Measurements from ENCODE around the gene TCF3. TPM values are rescaled to one million over a fixed set of nuclear protein-coding genes. Genes with fewer than 3 reads are reported as not detected.

The TCF3 gene
- total RNA-seq, 4 donors from 2014 or later, result 23.4 to 299 (median 37.3) TPM

- WGBS, 2 donors, result 81 to 85% methylated on average over 4 of the region's 4 CpGs
These were observed 82.4 kb downstream of the TCF3 start for GRCh38 chr19:1569997-1570396.

GRCh38 chr19:1568320-1569019 lies 83.9 kb downstream of the TCF3 start, which contains the start of gene MEX3D:
Gene MEX3D (minus strand): TSS chr19:1568325. CDS start chr19:1568058, 267 bp downstream.
- DNase-seq (ENCODE audit: low spot score in 2 of 2), result peak; percentile 57 to 59
- peak within 1 kb of the TSS; percentile 73 to 96 (median 88) for H3K27ac ChIP-seq
- no peaks in the 10 kb centered on the region for H3K27me3 ChIP-seq
- no peaks in the 10 kb centered on the region for H3K9me3 ChIP-seq
- TF ChIP-seq CTCF (IDR thresholded peaks at IDR 0.05) (no peak), POLR2A (IDR thresholded peaks at IDR 0.05) (peak in 1 of 2 donors; percentile 21)
- H3K4me3 ChIP-seq, result peak within 1 kb of the TSS; percentile 40 to 94 (median 54)
- H3K4me1 ChIP-seq, result peaks cover 0 to 22% (median 18%) of the 10 kb centered on the region in 4 donors
- no peaks in the 10 kb centered on the region for H3K36me3 ChIP-seq
- WGBS, 2 donors, result 17 to 39% methylated on average over 10 to 11 of the region's 63 CpGs

More at GRCh38 chr19:1569997-1570396, 82.4 kb downstream of the TCF3 start:
- H3K36me3 ChIP-seq, result no peaks in the 10 kb centered on the region
- no peaks in the 10 kb centered on the region for H3K9me3 ChIP-seq
- DNase-seq (ENCODE audit: low spot score in 2 of 2), result no peak
- TF ChIP-seq EP300 (IDR thresholded peaks at IDR 0.05) (no peak), POLR2A (IDR thresholded peaks at IDR 0.05) (no peak), CTCF (IDR thresholded peaks at IDR 0.05) (no peak)
- no peaks in the 10 kb centered on the region for H3K27me3 ChIP-seq
- peaks cover 0 to 22% (median 18%) of the 10 kb centered on the region in 4 donors for H3K4me1 ChIP-seq
- H3K27ac ChIP-seq, result no peak overlapping the region
- no peak overlapping the region for H3K4me3 ChIP-seq

- Histone ChIP-seq H3K4me3 (peak overlapping the region in 2 of 4 donors; percentile 48 to 94), H3K27ac (peak overlapping the region in 1 of 4 donors; percentile 96), H3K27me3 (no peaks in the 10 kb centered on the region), H3K4me1 (peaks cover 0 to 22% (median 18%) of the 10 kb centered on the region in 4 donors), H3K36me3 (no peaks in the 10 kb centered on the region), H3K9me3 (no peaks in the 10 kb centered on the region)
- no CpG with 5 or more reads among the region's 73 CpGs for WGBS, 2 donors
- no peak for DNase-seq (ENCODE audit: low spot score in 2 of 2)
- TF ChIP-seq EP300 (IDR thresholded peaks at IDR 0.05), result no peak
- TF ChIP-seq CTCF (IDR thresholded peaks at IDR 0.05), result no peak
- TF ChIP-seq POLR2A (IDR thresholded peaks at IDR 0.05), result no peak
These were observed 84.6 kb downstream of the TCF3 start for GRCh38 chr19:1567848-1568227.

GRCh38 chr19:1567116-1567847 lies 85.1 kb downstream of the TCF3 start:
- peak overlapping the region; percentile 73 to 96 (median 88) for H3K27ac ChIP-seq
- DNase-seq (ENCODE audit: low spot score in 2 of 2), result no peak
- peaks cover 0 to 22% (median 18%) of the 10 kb centered on the region in 4 donors for H3K4me1 ChIP-seq
- H3K4me3 ChIP-seq, result peak overlapping the region; percentile 48 to 94 (median 58)
- peaks cover 0 to 5% (median 0%) of the 10 kb centered on the region in 3 donors for H3K36me3 ChIP-seq
- H3K27me3 ChIP-seq, result no peaks in the 10 kb centered on the region
- TF ChIP-seq EP300 (IDR thresholded peaks at IDR 0.05), result no peak
- TF ChIP-seq POLR2A (IDR thresholded peaks at IDR 0.05), result no peak
- TF ChIP-seq CTCF (IDR thresholded peaks at IDR 0.05), result no peak
- 2% methylated on average over 31 of the region's 108 CpGs; no CpG with 5 or more reads in 1 of the 2 donors for WGBS, 2 donors
- no peaks in the 10 kb centered on the region for H3K9me3 ChIP-seq

Measured in tibial nerve (tissue), 4 donors.